VCaP (cell line): ENCODE measurements around the gene SFT2D1.
A peak's percentile ranks its signal among the peaks of the same experiment; 100 is the strongest.

ENCODE experiments used
- H3K27ac ChIP-seq: fragments of 450-650 bp; 2 replicates; pipeline ENCODE4 v1.5.1; 2017
- TF ChIP-seq, protein P1 (sequence below): fragments of 450-650 bp; conservative IDR thresholded peaks from 2 replicates; pipeline ENCODE4 v1.5.1; 2017; ENCODE audit warnings: mild to moderate bottlenecking, moderate library complexity

Gene SFT2D1

DNA sequence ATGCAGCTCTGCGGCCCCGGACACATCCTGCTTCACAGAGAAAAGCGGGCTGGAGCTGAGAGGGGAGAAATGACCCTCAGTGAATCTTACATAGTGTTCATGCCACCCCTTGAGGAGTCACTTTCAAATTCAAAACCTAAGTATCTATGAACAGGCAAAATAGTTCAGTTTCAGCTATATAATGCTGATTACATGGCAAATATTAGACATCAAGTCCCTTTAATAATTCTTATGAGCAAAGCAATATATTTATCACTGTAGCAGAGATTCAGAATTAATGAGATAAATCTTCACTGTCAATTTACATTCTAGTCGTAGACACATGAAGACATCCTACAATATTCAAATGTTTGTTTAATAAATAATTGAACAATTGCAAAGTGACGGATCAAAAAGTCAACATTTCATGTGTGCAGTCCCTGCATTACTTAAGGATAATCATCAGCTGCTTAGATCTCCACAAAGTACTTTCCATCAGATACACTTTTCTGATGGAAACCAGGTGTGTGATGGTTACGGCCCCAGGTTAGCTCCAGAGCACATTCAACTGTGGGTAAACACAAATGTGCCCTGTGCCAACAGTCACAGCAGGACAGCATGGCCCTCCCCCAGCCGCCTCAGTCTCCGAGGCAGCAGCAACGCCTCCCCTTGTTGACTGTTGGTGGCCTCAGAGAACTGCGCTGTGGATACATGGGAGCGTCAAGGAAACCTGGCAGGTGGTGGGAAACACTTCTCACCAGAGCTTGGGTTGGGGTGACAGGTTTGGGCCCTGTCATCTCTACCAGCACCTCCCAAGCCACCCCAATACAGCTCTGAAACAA, 33.4 kb downstream of the SFT2D1 start:
- TF ChIP-seq, protein P1, sequence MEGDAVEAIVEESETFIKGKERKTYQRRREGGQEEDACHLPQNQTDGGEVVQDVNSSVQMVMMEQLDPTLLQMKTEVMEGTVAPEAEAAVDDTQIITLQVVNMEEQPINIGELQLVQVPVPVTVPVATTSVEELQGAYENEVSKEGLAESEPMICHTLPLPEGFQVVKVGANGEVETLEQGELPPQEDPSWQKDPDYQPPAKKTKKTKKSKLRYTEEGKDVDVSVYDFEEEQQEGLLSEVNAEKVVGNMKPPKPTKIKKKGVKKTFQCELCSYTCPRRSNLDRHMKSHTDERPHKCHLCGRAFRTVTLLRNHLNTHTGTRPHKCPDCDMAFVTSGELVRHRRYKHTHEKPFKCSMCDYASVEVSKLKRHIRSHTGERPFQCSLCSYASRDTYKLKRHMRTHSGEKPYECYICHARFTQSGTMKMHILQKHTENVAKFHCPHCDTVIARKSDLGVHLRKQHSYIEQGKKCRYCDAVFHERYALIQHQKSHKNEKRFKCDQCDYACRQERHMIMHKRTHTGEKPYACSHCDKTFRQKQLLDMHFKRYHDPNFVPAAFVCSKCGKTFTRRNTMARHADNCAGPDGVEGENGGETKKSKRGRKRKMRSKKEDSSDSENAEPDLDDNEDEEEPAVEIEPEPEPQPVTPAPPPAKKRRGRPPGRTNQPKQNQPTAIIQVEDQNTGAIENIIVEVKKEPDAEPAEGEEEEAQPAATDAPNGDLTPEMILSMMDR: 0 out of 2 replicates have a peak, but pooled peaks have one; percentile 20
- H3K27ac ChIP-seq: peak overlapping the region; percentile 72

DNA sequence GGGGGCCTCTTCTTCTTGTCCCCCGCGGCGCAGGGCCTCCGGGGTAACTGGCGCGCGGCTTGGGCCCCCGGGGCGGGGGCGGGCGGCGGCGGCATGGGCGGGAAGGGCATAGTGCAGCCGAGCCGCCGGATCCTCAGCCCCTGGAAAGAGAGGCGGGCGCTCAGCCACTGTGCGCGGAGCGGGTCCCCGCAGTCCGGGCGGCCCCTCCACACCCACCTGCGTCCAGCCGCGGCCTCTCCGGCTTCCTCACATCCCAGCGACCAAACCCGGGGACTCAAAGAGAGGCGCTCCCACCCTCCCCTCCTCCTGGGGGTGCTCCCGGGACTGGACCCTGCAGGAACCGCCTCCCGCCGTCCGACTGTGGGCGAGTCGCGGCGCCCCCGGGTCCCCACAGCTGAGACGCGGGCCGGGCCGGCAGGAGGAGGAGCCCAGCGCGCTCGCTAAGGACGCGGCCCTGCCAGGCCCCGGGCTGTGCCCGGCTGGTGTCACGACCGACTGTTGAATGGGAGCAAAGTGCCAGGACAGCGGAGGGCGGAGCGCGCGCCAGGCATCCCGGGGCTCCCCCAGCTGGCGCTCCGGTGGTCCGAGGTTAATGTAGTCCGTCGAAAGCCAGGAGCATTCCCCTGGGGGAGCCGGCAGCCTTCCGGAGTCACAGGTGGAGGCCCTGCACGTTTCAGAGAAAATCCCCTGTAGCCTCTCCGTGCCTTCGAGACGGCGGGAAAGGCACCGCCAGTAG, 34.1 kb downstream of the SFT2D1 start, which contains the start of gene PRR18:
Gene PRR18, minus strand, starts transcription at position 360 of the 736 bp plus-strand sequence. Its CDS starts 250 bp downstream, at position 110.
- TF ChIP-seq, protein P1: no peak
- peak within 1 kb of the TSS; percentile 72 for H3K27ac ChIP-seq

DNA sequence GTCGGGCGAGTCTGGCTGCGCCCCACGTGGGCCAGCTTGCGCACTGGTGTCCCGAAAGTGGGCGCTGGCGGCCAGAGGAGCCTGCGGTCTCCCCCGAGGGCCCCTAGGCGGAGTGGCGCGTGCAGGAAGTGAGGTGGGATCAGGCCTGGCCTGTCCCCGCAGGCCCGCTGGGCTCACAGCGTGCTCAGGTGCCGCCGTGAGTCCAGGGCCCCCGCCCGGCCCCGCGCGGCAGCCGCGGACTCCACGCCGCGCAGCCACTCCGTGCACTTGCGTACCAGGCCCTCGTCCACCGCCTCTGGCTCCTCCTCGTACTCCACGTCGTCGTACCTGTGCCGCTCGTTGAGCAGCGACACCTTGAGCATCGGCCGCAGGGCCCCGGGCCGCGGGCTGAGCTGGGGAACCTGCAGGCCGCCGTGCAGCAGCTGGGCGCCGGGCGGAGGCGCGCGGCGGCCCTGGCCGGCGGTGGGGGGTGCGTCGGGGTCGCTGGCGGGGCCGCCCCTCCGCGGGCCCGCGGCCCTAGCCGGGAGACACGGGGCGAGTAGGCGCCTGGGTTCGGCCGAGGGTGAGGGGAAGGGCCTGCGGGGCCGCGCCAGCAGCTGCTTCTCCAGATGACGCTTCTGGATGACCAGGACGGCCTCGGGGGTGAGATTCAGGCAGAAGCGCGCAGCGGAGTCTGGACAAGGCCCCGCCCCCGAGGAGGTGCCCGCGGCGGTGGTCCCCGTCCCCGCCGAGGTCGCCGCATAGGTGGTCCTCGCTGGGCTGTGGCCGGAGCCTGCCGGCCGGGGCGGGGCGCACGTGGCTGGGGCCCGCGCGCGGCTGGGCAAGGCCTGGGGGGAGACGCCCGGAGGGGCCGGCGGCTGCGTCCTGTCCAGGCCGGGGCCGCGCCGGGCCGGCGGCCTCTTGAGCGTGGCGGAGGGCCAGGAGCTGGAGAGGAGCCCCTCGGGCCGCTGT, 35.0 kb downstream of the SFT2D1 start:
- TF ChIP-seq, protein P1: 0 out of 2 replicates have a peak, but pooled peaks have one; percentile 9
- H3K27ac ChIP-seq: peak overlapping the region; percentile 72

DNA sequence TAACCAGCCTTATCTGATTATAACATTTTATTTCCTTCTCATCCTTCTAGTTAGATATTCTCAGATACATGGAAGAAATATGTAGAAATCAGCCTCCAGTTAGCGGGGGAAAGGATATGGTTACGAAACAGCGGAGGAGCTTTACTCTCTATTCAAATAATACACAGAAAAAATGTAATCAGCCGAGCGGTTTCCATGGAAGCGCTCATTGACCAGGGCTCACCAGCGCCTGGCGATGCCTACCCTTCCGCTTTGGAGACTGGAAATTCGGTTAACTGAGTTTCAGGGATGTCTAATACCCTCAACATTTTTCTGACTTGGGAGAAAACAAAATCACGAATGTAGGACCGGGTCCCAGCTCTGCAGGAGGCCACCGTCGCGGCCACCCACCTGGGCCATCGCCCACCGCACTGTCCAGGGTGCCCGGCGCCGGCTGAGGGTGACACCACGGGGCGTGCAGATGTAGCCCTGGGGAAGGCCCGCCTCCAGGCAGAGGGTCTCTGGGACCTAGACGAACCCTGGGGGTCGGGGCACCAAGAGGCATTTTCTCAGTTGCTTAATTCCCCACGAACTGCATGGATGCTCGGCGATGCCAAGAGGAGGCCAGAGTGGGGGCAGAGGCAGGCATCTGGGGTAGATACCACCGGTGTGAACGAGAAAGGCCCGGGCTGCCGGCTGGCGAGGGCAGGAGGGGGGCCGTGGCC, 35.8 kb downstream of the SFT2D1 start:
- TF ChIP-seq, protein P1: no peak
- H3K27ac ChIP-seq: peak overlapping the region; percentile 72; the same call in 1 of the 2 replicates

DNA sequence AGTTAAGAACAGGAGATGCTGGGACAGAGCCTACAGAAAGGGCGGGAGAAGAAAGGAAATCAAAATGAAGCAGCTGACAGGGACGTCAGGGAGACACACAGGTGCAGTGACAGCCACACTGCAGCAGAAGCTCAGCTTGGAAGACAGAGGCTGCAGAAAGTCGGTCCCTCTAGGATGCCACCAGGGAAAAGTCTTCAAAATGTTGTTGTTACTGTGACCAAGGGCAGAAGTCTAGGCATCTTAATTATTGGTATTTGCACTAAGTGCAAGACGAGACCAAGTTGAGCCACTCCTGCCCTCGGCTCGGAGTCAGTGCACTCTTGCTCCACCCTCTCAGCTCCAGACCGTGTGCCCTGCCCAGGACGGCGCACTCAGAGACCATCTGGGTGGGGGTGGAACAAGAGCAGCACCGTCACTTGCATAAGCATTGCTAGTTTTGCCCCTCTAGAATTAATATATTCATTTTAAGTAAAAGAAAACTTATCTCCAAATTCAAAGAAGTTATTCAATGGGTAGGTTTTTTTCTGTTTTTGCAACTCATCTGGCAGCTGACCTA, 36.7 kb downstream of the SFT2D1 start:
- H3K27ac ChIP-seq: no peak overlapping the region
- TF ChIP-seq, protein P1: no peak

DNA sequence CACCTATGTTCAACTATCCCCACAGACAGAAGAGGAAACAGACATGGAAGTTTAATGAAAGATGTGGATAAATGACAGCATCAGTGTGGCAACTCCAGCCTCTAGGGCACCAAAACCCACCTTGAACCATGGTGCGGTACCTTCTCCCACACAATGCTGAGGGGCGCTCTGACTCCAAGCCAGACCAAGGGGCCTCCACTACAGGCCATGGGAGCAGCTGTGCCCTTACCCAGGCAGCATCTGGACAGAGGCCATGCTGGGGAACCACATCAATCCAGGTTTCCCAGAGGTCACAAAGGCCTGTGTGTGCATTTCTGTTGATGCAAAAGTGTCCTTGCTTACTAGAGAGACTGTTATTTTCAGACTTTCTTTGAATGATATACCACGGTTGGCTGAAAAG, 38.2 kb downstream of the SFT2D1 start:
- no peak overlapping the region for H3K27ac ChIP-seq
- TF ChIP-seq, protein P1: no peak
